ENCODE data around the gene KRT80.

GRCh38 chr12:52146089-52146821 lies 45.6 kb downstream of the KRT80 start:
- TF ChIP-seq CTCF (IDR thresholded peaks at IDR 0.05; ENCODE audit: insufficient read depth, low read length) (no peak), GABPA (IDR thresholded peaks at IDR 0.05; ENCODE audit: low read depth) (no peak), SPI1 (IDR thresholded peaks at IDR 0.05; ENCODE audit: borderline replicate concordance, low read depth) (no peak), REST (IDR thresholded peaks at IDR 0.05; ENCODE audit: insufficient replicate concordance, low read depth) (no peak)

All from HL-60 (cell line).